Neural cell (in vitro differentiated cells): ENCODE measurements around the gene BCL2.

Source experiments
- CTCF ChIP-seq: fragments of 450-650 bp; IDR thresholded peaks from 2 replicates; pipeline ENCODE4 v1.5.1; 2014; ENCODE audit warnings: antibody characterized with exemption, mild to moderate bottlenecking, moderate library complexity; ENCODE audit not compliant: poor library complexity, severe bottlenecking
- RAD21 ChIP-seq: fragments of 450-650 bp; conservative IDR thresholded peaks from 2 replicates; pipeline ENCODE4 v1.6.1; 2014; ENCODE audit warnings: antibody characterized with exemption, mild to moderate bottlenecking, moderate library complexity

GRCh38 chr18:63271148-63271547, 48.4 kb downstream of the BCL2 start:
- no peak for TF ChIP-seq CTCF
- no peak for TF ChIP-seq RAD21
